Measurements from ENCODE around the gene FNDC1.

The FNDC1 gene

DNA sequence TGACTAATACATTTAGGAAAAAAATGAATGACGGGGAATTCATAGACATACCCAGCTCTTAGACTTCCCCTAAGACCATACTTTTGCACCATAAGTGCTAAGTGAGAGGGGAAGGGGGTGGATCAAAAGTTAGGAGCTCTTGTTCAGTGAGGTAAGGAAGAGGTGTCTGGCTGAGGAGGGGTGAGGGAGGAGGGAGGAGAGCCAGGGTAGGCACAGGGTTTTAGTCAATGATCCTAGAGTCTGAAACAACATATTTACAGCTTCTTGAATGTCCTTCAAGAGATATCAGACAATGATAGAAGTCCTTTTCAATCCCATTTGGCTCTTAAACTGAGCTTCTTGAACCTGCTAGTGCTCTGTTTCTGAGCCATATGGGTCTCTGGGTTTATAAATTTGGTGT, 135.4 kb downstream of the FNDC1 start:
- DNase-seq: no peak
- Mint-ChIP-seq H3K9me3 (peaks cover 25% of the 10 kb centered on the region), H3K4me1 (no peaks in the 10 kb centered on the region), H3K36me3 (ENCODE audit: low read depth) (no peaks in the 10 kb centered on the region), H3K27ac (no peak overlapping the region), H3K27me3 (ENCODE audit: low read depth, poor library complexity) (no peaks in the 10 kb centered on the region), H3K4me3 (no peak overlapping the region)
- TF ChIP-seq, protein P1, sequence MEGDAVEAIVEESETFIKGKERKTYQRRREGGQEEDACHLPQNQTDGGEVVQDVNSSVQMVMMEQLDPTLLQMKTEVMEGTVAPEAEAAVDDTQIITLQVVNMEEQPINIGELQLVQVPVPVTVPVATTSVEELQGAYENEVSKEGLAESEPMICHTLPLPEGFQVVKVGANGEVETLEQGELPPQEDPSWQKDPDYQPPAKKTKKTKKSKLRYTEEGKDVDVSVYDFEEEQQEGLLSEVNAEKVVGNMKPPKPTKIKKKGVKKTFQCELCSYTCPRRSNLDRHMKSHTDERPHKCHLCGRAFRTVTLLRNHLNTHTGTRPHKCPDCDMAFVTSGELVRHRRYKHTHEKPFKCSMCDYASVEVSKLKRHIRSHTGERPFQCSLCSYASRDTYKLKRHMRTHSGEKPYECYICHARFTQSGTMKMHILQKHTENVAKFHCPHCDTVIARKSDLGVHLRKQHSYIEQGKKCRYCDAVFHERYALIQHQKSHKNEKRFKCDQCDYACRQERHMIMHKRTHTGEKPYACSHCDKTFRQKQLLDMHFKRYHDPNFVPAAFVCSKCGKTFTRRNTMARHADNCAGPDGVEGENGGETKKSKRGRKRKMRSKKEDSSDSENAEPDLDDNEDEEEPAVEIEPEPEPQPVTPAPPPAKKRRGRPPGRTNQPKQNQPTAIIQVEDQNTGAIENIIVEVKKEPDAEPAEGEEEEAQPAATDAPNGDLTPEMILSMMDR (IDR thresholded peaks at IDR 0.05): no peak

DNA sequence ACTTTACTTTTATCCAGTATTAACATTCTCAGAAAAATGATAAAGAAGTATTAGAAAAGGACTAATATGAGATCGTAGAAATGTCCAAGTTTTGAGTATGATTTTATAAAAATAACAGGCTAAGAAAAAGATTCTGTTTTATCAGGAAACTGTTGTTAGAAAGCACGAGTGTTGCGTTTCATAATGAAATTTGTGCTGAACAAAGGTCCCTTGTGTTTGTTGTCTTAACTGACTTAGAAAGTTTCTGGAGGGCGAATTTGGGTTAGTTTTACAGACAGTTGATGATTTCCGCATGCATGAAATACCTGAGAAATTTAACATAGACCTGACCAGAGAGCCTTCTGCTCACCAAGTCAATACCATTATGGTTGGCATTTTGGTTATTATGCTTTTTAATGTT, 136.0 kb downstream of the FNDC1 start:
- Mint-ChIP-seq H3K9me3 (peaks cover 31% of the 10 kb centered on the region), H3K36me3 (ENCODE audit: low read depth) (no peaks in the 10 kb centered on the region)

DNA sequence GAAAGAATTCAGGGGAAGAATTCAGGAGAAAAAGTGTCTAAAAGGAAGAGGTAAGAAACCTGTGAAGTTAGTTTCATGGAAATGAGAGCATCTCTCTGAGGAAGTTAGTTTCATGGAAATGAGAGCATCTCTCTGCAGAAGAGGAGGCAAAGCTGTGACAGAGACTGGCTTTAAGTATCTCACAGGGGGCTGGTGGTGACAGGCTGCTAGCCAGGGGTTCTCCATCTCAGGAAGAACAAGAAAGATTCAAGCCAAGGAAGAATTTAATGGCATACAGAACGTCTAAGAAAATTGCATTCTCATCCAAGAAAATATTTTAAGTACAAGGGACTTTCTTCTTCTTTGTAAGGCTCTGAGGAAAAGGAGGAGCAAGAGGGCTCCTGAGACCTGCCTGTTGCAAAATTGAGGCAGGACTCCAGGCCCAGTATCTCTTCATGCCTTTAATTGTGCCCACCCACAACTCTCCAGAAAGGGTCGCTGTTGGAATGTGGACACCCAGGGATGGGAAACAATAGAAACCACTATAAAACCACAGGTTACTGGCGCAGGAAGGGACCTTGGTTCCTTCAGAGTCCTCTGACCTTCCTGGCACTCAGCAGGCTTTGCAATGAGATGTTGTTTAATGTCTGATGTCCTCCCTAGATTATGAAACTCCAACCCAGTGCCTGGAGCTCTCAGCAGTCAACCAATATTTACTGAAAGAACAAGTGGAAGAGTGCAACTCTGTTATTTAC, 136.8 kb downstream of the FNDC1 start:
- TF ChIP-seq, protein P1 (IDR thresholded peaks at IDR 0.05): no peak
- DNase-seq: no peak
- H3K4me3 Mint-ChIP-seq: no peak overlapping the region
- H3K4me1 Mint-ChIP-seq: no peaks in the 10 kb centered on the region
- no peak overlapping the region for H3K27ac Mint-ChIP-seq
- peaks cover 4% of the 10 kb centered on the region for H3K27me3 Mint-ChIP-seq (ENCODE audit: low read depth, poor library complexity)
- peaks cover 39% of the 10 kb centered on the region for H3K9me3 Mint-ChIP-seq
- H3K36me3 Mint-ChIP-seq (ENCODE audit: low read depth): no peaks in the 10 kb centered on the region

More for the DNA sequence above, 136.0 kb downstream of the FNDC1 start:
- H3K4me1 Mint-ChIP-seq: no peaks in the 10 kb centered on the region
- TF ChIP-seq, protein P1 (IDR thresholded peaks at IDR 0.05): no peak
- no peak for DNase-seq
- H3K27ac Mint-ChIP-seq: no peak overlapping the region
- no peaks in the 10 kb centered on the region for H3K27me3 Mint-ChIP-seq (ENCODE audit: low read depth, poor library complexity)
- no peak overlapping the region for H3K4me3 Mint-ChIP-seq

DNA sequence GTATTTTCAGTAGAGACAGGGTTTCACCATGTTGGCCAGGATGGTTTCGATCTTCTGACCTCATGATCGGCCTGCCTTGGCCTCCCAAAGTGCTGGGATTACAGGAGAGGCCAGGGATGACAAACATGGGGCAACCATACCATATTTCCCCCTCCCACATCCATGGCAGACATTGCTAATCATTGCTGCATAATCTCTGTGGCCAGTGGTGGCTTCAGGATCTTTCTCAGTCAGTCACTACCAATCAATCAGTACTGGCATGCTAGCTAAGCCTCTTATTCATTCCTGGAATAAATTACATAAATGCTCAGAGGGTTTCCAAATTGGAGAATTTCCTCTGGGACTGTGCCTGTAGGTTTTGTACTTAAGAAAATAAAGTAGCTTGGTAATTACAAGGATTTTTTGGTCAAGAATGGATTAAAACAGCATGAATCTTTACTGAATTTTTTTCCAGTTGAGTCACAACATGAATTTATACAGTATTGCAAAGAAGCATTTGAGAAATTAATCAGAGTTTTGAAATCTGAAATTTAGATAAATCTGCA, 138.1 kb downstream of the FNDC1 start:
- TF ChIP-seq, protein P1 (IDR thresholded peaks at IDR 0.05): no peak
- no peaks in the 10 kb centered on the region for H3K36me3 Mint-ChIP-seq (ENCODE audit: low read depth)
- H3K27ac Mint-ChIP-seq: no peak overlapping the region
- DNase-seq: no peak
- H3K4me1 Mint-ChIP-seq: no peaks in the 10 kb centered on the region
- H3K4me3 Mint-ChIP-seq: no peak overlapping the region
- peaks cover 49% of the 10 kb centered on the region for H3K9me3 Mint-ChIP-seq
- peaks cover 8% of the 10 kb centered on the region for H3K27me3 Mint-ChIP-seq (ENCODE audit: low read depth, poor library complexity)

DNA sequence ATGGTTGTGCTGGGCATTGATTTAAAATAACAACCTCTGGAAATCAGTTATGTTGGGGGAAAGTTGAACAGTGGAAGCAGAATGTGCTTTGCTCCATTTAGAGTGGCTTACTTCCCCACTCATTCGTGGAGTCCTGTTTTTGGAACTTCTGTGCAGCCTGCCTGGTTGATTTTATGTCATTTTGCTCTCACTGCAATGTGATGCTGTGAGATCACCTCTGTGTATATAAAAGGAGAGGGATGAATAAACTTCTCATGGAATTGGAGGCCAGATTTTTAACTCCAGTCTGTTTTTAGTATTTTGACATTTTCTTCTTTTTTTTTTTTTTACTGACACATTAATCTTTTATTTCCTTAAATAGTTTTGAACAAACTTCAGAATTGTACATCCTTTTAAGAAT, 139.0 kb downstream of the FNDC1 start:
- no peak overlapping the region for H3K4me3 Mint-ChIP-seq
- H3K27ac Mint-ChIP-seq: no peak overlapping the region
- peaks cover 8% of the 10 kb centered on the region for H3K27me3 Mint-ChIP-seq (ENCODE audit: low read depth, poor library complexity)
- DNase-seq: no peak
- H3K4me1 Mint-ChIP-seq: no peaks in the 10 kb centered on the region
- TF ChIP-seq, protein P1 (IDR thresholded peaks at IDR 0.05): no peak
- H3K36me3 Mint-ChIP-seq (ENCODE audit: low read depth): no peaks in the 10 kb centered on the region
- peaks cover 48% of the 10 kb centered on the region for H3K9me3 Mint-ChIP-seq

DNA sequence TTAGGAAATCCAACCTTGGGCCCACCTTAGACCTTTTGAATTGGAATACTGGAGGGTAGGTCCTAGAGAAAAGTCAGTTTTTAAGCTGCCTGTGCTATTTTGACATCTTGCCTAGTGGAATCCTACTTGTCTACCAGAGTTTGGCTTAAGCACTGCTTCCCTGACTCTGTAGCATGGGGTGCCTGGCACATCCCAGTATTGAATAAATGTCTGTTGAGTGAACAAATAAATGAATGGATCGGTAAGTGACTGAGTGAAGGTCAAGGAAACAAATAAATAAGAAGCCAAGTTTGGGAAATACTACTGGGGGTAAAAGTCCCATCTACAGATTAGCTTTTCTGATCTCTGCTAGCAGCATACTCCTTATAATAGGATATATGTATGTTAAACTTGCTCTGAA, 140.5 kb downstream of the FNDC1 start:
- H3K27ac Mint-ChIP-seq: no peak overlapping the region
- TF ChIP-seq, protein P1 (IDR thresholded peaks at IDR 0.05): no peak
- no peak for DNase-seq
- no peaks in the 10 kb centered on the region for H3K4me1 Mint-ChIP-seq
- peaks cover 8% of the 10 kb centered on the region for H3K27me3 Mint-ChIP-seq (ENCODE audit: low read depth, poor library complexity)
- no peaks in the 10 kb centered on the region for H3K36me3 Mint-ChIP-seq (ENCODE audit: low read depth)
- H3K4me3 Mint-ChIP-seq: no peak overlapping the region
- peaks cover 51% of the 10 kb centered on the region for H3K9me3 Mint-ChIP-seq
